Measurements from ENCODE around the gene DZANK1.
"Not testable (repeated sequence)": the region's sequence is repeated elsewhere in the genome, so short reads cannot be mapped to it uniquely, and the experiment has no call there.

The DZANK1 gene

GRCh38 chr20:18400460-18400859 lies 66.4 kb downstream of the DZANK1 start:
- Histone ChIP-seq H3K27ac (ENCODE audit: poor library complexity, severe bottlenecking) (no peak overlapping the region), H3K27me3 (ENCODE audit: insufficient read depth, poor library complexity, severe bottlenecking) (no peaks in the 10 kb centered on the region), H3K4me1 (ENCODE audit: insufficient read depth, poor library complexity, severe bottlenecking) (no peaks in the 10 kb centered on the region), H3K4me3 (ENCODE audit: severe bottlenecking) (no peak overlapping the region), H3K36me3 (ENCODE audit: low read depth) (no peaks in the 10 kb centered on the region), H3K9me3 (ENCODE audit: severe bottlenecking) (no peaks in the 10 kb centered on the region)
- DNase-seq (ENCODE audit: low spot score) (no peak), ATAC-seq (ENCODE audit: low read depth) (no peak)
- TF ChIP-seq CTCF (IDR thresholded peaks at IDR 0.05; ENCODE audit: poor library complexity, severe bottlenecking), result no peak

DNA sequence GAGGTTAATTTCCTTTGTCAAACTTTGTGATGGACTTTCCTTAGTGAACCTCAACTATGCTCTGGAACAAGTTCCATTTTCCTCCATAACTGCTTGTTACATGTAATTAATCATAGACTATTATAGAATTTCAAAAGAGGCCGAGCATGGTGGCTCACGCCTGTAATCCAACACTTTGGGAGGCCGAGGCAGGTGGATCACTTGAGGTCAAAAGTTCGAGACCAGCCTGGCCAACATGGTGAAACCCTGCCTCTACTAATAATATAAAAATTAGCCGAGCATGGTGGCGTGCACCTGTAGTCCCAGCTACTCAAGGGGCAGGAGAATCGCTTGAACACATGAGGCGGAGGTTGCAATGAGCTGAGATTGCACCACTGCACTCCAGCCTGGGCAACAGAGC lies 68.1 kb downstream of the DZANK1 start:
- not testable (repeated sequence) for H3K36me3 ChIP-seq (ENCODE audit: low read depth); H3K27ac ChIP-seq (ENCODE audit: poor library complexity, severe bottlenecking); H3K9me3 ChIP-seq (ENCODE audit: severe bottlenecking); ATAC-seq (ENCODE audit: low read depth); H3K4me3 ChIP-seq (ENCODE audit: severe bottlenecking); H3K4me1 ChIP-seq (ENCODE audit: insufficient read depth, poor library complexity, severe bottlenecking); DNase-seq (ENCODE audit: low spot score); H3K27me3 ChIP-seq (ENCODE audit: insufficient read depth, poor library complexity, severe bottlenecking)

- H3K4me3 ChIP-seq (ENCODE audit: severe bottlenecking), result no peak overlapping the region
- no peaks in the 10 kb centered on the region for H3K36me3 ChIP-seq (ENCODE audit: low read depth)
- H3K9me3 ChIP-seq (ENCODE audit: severe bottlenecking), result no peaks in the 10 kb centered on the region
- DNase-seq (ENCODE audit: low spot score), result no peak
- no peaks in the 10 kb centered on the region for H3K4me1 ChIP-seq (ENCODE audit: insufficient read depth, poor library complexity, severe bottlenecking)
- no peak overlapping the region for H3K27ac ChIP-seq (ENCODE audit: poor library complexity, severe bottlenecking)
- TF ChIP-seq CTCF (IDR thresholded peaks at IDR 0.05; ENCODE audit: poor library complexity, severe bottlenecking), result no peak
- no peaks in the 10 kb centered on the region for H3K27me3 ChIP-seq (ENCODE audit: insufficient read depth, poor library complexity, severe bottlenecking)
- no peak for ATAC-seq (ENCODE audit: low read depth)
Observed at GRCh38 chr20:18397030-18397429, 69.8 kb downstream of the DZANK1 start.

GRCh38 chr20:18395544-18395943 lies 71.3 kb downstream of the DZANK1 start:
- Histone ChIP-seq H3K4me1 (ENCODE audit: insufficient read depth, poor library complexity, severe bottlenecking) (no peaks in the 10 kb centered on the region), H3K27ac (ENCODE audit: poor library complexity, severe bottlenecking) (no peak overlapping the region), H3K9me3 (ENCODE audit: severe bottlenecking) (no peaks in the 10 kb centered on the region), H3K27me3 (ENCODE audit: insufficient read depth, poor library complexity, severe bottlenecking) (no peaks in the 10 kb centered on the region), H3K4me3 (ENCODE audit: severe bottlenecking) (no peak overlapping the region), H3K36me3 (ENCODE audit: low read depth) (no peaks in the 10 kb centered on the region)
- no peak for TF ChIP-seq CTCF (IDR thresholded peaks at IDR 0.05; ENCODE audit: poor library complexity, severe bottlenecking)
- DNase-seq (ENCODE audit: low spot score) (no peak), ATAC-seq (ENCODE audit: low read depth) (no peak)

- Histone ChIP-seq H3K27me3 (ENCODE audit: insufficient read depth, poor library complexity, severe bottlenecking) (no peaks in the 10 kb centered on the region), H3K4me3 (ENCODE audit: severe bottlenecking) (no peak overlapping the region), H3K36me3 (ENCODE audit: low read depth) (no peaks in the 10 kb centered on the region), H3K9me3 (ENCODE audit: severe bottlenecking) (no peaks in the 10 kb centered on the region), H3K4me1 (ENCODE audit: insufficient read depth, poor library complexity, severe bottlenecking) (no peaks in the 10 kb centered on the region), H3K27ac (ENCODE audit: poor library complexity, severe bottlenecking) (no peak overlapping the region)
- ATAC-seq (ENCODE audit: low read depth) (no peak; the same call in 2 of the 3 replicates), DNase-seq (ENCODE audit: low spot score) (no peak)
- no peak for TF ChIP-seq CTCF (IDR thresholded peaks at IDR 0.05; ENCODE audit: poor library complexity, severe bottlenecking)
Observed at GRCh38 chr20:18394363-18394762, 72.5 kb downstream of the DZANK1 start.
